ENCODE data around the gene UST. TPM values are rescaled to one million over a fixed set of nuclear protein-coding genes. Genes with fewer than 3 reads are reported as not detected.

Gene UST
- total and polyA plus RNA-seq, 2 donors (not counting 1 experiment from before 2014, with no cell fraction given) = 7.3 to 16.9 TPM

DNA sequence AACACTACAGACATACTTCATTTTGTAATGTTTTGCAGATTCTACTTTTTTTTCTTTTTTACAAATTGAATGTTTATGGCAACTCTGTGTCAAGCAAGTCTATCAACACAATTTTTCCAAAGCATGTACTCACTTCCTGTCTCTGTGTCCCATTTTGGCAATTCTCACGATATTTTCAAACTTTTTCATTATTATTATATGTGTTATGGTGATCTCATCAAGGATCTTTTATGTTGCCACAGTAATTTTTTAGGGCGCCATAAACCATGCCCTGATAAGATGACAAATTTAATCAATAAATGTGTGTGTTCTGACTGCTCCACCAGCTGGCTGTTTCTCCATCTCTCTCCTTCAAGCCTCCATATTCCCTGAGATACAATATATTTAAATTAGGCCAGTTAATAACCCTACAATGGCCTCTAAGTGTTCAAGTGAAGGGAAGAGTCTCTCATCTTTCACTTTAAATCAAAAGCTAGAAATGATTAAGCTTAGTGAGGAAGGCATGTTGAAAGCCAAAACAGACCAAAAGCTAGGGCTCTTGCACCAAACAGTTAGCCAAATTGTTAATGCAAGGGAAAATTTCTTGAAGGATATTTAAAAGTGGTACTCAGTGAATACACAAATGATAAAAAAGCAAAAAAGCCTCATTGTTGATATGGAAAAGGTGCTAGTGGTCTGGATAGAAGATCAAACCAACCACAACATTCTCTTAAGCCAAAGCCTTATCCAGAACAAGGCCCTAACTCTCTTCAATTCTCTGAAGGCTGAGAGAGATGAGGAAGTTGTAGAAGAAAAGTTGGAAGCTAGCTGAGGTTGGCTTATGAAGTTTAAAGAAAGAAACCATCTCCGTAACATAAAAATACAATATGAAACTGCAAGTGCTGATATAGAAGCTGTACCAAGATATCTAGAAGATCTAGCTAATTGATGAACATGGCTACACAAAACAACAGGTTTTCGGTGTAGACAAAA, 376.3 kb downstream of the UST start:
- peaks cover 4% of the 10 kb centered on the region for H3K4me1 Mint-ChIP-seq
- no CpG with 5 or more reads among the region's 4 CpGs for WGBS (ENCODE audit: insufficient coverage)
- no peak for ATAC-seq (ENCODE audit: low read depth)
- H3K9me3 Mint-ChIP-seq (ENCODE audit: insufficient read depth) = peaks cover 3% of the 10 kb centered on the region
- H3K9ac ChIP-seq (ENCODE audit: low read length) = no peak overlapping the region
- no peaks in the 10 kb centered on the region for H4K20me1 ChIP-seq (ENCODE audit: control insufficient read depth, insufficient read depth, low read length, poor library complexity, severe bottlenecking)
- H3K27ac ChIP-seq (ENCODE audit: low read length in 2 of 2) = no peak overlapping the region
- CTCF ChIA-PET = no interaction called here
- H3K27me3 ChIP-seq (replicated peaks in 1 of 4; ENCODE audit: control extremely low read depth in 1 of 4, control insufficient read depth in 3 of 4, insufficient read depth in 4 of 4, low read length in 3 of 4) = peaks cover 0 to 4% (median 0%) of the 10 kb centered on the region in 4 experiments
- H3K27me3 Mint-ChIP-seq = no peaks in the 10 kb centered on the region
- no peak overlapping the region for H2AFZ ChIP-seq (ENCODE audit: insufficient read depth, low read depth, low read length, poor library complexity, severe bottlenecking)
- H3K4me2 ChIP-seq (replicated peaks; ENCODE audit: low read depth, low read length, poor library complexity, severe bottlenecking) = no peak overlapping the region
- DNase-seq = no peak
- POLR2A ChIA-PET = no interaction called here
- peaks cover under 1 to 3% of the 10 kb centered on the region in 2 donors for H3K4me1 ChIP-seq (ENCODE audit: control insufficient read depth in 2 of 2, insufficient read depth in 2 of 2, low read length in 2 of 2)
- H3K27ac Mint-ChIP-seq = no peak overlapping the region
- H3K4me3 ChIP-seq (ENCODE audit: control extremely low read depth in 1 of 5, extremely low read depth in 1 of 5, insufficient read depth in 1 of 5, low read depth in 2 of 5, low read length in 4 of 5) = no peak overlapping the region
- no peaks in the 10 kb centered on the region for H3K36me3 ChIP-seq (replicated peaks in 1 of 2; ENCODE audit: control extremely low read depth in 1 of 2, control insufficient read depth in 1 of 2, extremely low read depth in 1 of 2, insufficient read depth in 2 of 2, low read length in 1 of 2)
- H3K9me3 ChIP-seq (ENCODE audit: control extremely low read depth in 1 of 3, control insufficient read depth in 2 of 3, insufficient read depth in 1 of 3, low read length in 2 of 3) = no peaks in the 10 kb centered on the region
- TF ChIP-seq EZH2 (IDR thresholded peaks at IDR 0.05; ENCODE audit: borderline replicate concordance, insufficient read depth, low read depth, low read length, poor library complexity, severe bottlenecking) = no peak
- TF ChIP-seq, protein P1, sequence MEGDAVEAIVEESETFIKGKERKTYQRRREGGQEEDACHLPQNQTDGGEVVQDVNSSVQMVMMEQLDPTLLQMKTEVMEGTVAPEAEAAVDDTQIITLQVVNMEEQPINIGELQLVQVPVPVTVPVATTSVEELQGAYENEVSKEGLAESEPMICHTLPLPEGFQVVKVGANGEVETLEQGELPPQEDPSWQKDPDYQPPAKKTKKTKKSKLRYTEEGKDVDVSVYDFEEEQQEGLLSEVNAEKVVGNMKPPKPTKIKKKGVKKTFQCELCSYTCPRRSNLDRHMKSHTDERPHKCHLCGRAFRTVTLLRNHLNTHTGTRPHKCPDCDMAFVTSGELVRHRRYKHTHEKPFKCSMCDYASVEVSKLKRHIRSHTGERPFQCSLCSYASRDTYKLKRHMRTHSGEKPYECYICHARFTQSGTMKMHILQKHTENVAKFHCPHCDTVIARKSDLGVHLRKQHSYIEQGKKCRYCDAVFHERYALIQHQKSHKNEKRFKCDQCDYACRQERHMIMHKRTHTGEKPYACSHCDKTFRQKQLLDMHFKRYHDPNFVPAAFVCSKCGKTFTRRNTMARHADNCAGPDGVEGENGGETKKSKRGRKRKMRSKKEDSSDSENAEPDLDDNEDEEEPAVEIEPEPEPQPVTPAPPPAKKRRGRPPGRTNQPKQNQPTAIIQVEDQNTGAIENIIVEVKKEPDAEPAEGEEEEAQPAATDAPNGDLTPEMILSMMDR (IDR thresholded peaks at IDR 0.05) = no peak
- no peak overlapping the region for H3K4me3 Mint-ChIP-seq
- H3K79me2 ChIP-seq (ENCODE audit: control insufficient read depth, insufficient read depth, low read length) = no peaks in the 10 kb centered on the region
- intact Hi-C loops (cut with micrococcal nuclease) = no loop called here

DNA sequence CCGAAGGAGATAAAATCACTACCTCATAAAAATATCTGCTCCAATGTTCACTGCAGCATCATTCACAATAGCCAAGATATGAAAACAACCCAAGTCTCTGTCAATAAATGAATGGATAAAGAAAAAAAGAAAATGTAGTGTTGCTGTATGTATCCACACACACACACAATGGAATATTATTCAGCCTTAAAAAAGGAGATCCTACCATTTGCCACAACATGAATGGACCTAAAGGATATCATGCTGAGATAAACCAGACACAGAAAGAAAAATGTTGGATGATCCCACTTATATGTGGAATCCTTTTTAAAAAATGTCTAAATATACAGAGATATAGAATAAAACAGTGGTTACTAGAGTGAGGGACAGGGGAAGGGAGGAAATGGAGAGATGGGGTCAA, 378.5 kb downstream of the UST start:
- Histone ChIP-seq H3K9ac (ENCODE audit: low read length) (no peak overlapping the region), H3K79me2 (ENCODE audit: control insufficient read depth, insufficient read depth, low read length) (no peaks in the 10 kb centered on the region), H3K27me3 (replicated peaks in 1 of 4; ENCODE audit: control extremely low read depth in 1 of 4, control insufficient read depth in 3 of 4, insufficient read depth in 4 of 4, low read length in 3 of 4) (no peaks in the 10 kb centered on the region), H3K4me3 (ENCODE audit: control extremely low read depth in 1 of 5, extremely low read depth in 1 of 5, insufficient read depth in 1 of 5, low read depth in 2 of 5, low read length in 4 of 5) (no peak overlapping the region), H3K4me1 (ENCODE audit: control insufficient read depth in 2 of 2, insufficient read depth in 2 of 2, low read length in 2 of 2) (peaks cover 14 to 17% of the 10 kb centered on the region in 2 donors), H2AFZ (ENCODE audit: insufficient read depth, low read depth, low read length, poor library complexity, severe bottlenecking) (no peak overlapping the region), H3K36me3 (replicated peaks in 1 of 2; ENCODE audit: control extremely low read depth in 1 of 2, control insufficient read depth in 1 of 2, extremely low read depth in 1 of 2, insufficient read depth in 2 of 2, low read length in 1 of 2) (no peaks in the 10 kb centered on the region), H3K27ac (ENCODE audit: low read length in 2 of 2) (no peak overlapping the region), H4K20me1 (ENCODE audit: control insufficient read depth, insufficient read depth, low read length, poor library complexity, severe bottlenecking) (no peaks in the 10 kb centered on the region), H3K4me2 (replicated peaks; ENCODE audit: low read depth, low read length, poor library complexity, severe bottlenecking) (no peak overlapping the region), H3K9me3 (ENCODE audit: control extremely low read depth in 1 of 3, control insufficient read depth in 2 of 3, insufficient read depth in 1 of 3, low read length in 2 of 3) (no peaks in the 10 kb centered on the region)
- no peak for DNase-seq
- intact Hi-C loops (cut with micrococcal nuclease) = no loop called here
- ChIA-PET POLR2A (no interaction called here), CTCF (no interaction called here)
- TF ChIP-seq, protein P1 (IDR thresholded peaks at IDR 0.05) = no peak
- no peak for TF ChIP-seq EZH2 (IDR thresholded peaks at IDR 0.05; ENCODE audit: borderline replicate concordance, insufficient read depth, low read depth, low read length, poor library complexity, severe bottlenecking)
- peaks cover 3% of the 10 kb centered on the region for H3K9me3 Mint-ChIP-seq (ENCODE audit: insufficient read depth)
- peaks cover 23% of the 10 kb centered on the region for H3K4me1 Mint-ChIP-seq
- no peak overlapping the region for H3K27ac Mint-ChIP-seq
- no peaks in the 10 kb centered on the region for H3K27me3 Mint-ChIP-seq
- H3K4me3 Mint-ChIP-seq = no peak overlapping the region
- WGBS (ENCODE audit: insufficient coverage) = no CpG with 5 or more reads among the region's 1 CpG
- no peak for ATAC-seq (ENCODE audit: low read depth)
